HepG2 (cell line): ENCODE measurements around the gene MUC13.

Source experiments
- EP300 ChIP-seq, 3 experiments: sonication (generic) in 1 of 3; formaldehyde crosslinking in 1 of 3; IDR thresholded peaks; 2 replicates each; pipeline versions ENCODE4 v1.5.1 to v1.6.1; 2011 to 2020; ENCODE audit warnings: low read depth in 2 of 3, low read length in 2 of 3, borderline replicate concordance in 1 of 3, improper control_type of control experiment in 1 of 3, mild to moderate bottlenecking in 1 of 3, missing genetic modification reagents in 1 of 3, moderate library complexity in 1 of 3
- ISX ChIP-seq: sonication (generic); formaldehyde crosslinking; conservative IDR thresholded peaks from 2 replicates; pipeline ENCODE4 v1.5.0; 2020; ENCODE audit warnings: missing genetic modification reagents
- TAF1 ChIP-seq: sonication (generic); formaldehyde crosslinking; IDR thresholded peaks from 2 replicates; pipeline ENCODE4 v1.4.0; 2020; ENCODE audit warnings: missing genetic modification reagents
- ZBTB49 ChIP-seq: sonication (generic); formaldehyde crosslinking; IDR thresholded peaks from 2 replicates; pipeline ENCODE4 v1.4.0; 2020; ENCODE audit warnings: missing genetic modification reagents, borderline replicate concordance
- ZNF24 ChIP-seq: fragments of 450-650 bp; IDR thresholded peaks from 2 replicates; pipeline ENCODE4 v1.6.1; 2017; ENCODE audit warnings: antibody characterized with exemption, mild to moderate bottlenecking

- TF ChIP-seq EP300 (IDR thresholded peaks at IDR 0.05; ENCODE audit: low read depth in 2 of 2, low read length in 2 of 2) (no peak), EP300 (CRISPR knock-in tag; IDR thresholded peaks at IDR 0.05; ENCODE audit: borderline replicate concordance) (no peak), TAF1 (CRISPR knock-in tag) (no peak), ISX (CRISPR knock-in tag) (no peak), ZBTB49 (no peak), ZNF24 (no peak)
Observed at GRCh38 chr3:124967964-124968363, 33.4 kb upstream of the MUC13 start.
